ENCODE measurements around the gene POLK. TPM values are rescaled to one million over a fixed set of nuclear protein-coding genes. Genes with fewer than 3 reads are reported as not detected.

Gene POLK
- total and polyA plus RNA-seq, 7 experiments from 2014 or later = 16.7 to 36.6 (median 23.0) TPM

Other genes with a start within 250 kb of the POLK start
- 10 to 100 TPM; 38.8 to 57.3 (median 43.8) TPM for gene HMGCR, start 174.7 kb upstream of the POLK start, total RNA-seq
- gene HMGCR, start 174.7 kb upstream of the POLK start, polyA plus RNA-seq = 10 to 100 TPM; 11.6 to 11.9 TPM
- gene CERT1, start 262 bp upstream of the POLK start, total RNA-seq = 10 to 100 TPM; 34.4 to 60.4 (median 39.3) TPM
- 10 to 100 TPM; 13.3 to 18.8 TPM for gene CERT1, start 262 bp upstream of the POLK start, polyA plus RNA-seq
- gene ANKDD1B, start 99.6 kb downstream of the POLK start, total RNA-seq = under 1 TPM; 0.19 to 0.70 (median 0.41) TPM
- under 1 TPM in 1 of 2 donors, not detected in 1; 0.12 TPM for gene ANKDD1B, start 99.6 kb downstream of the POLK start, polyA plus RNA-seq
- 10 to 100 TPM in 4 of 5 experiments, 1 to 10 TPM in 1; 8.5 to 17.9 (median 15.0) TPM for gene POC5, start 205.5 kb downstream of the POLK start, total RNA-seq
- 10 to 100 TPM; 10.6 to 18.0 TPM for gene POC5, start 205.5 kb downstream of the POLK start, polyA plus RNA-seq

Data from naive thymus-derived CD4-positive, alpha-beta T cell (primary cell).